Prostate gland (tissue), 2 donors: ENCODE measurements around the gene TRAPPC2.

Experiments used
- POLR2AphosphoS5 ChIP-seq: sonication (generic); formaldehyde crosslinking; IDR thresholded peaks from one replicate; pipeline ENCODE4 v1.6.1; 2017; ENCODE audit warnings: antibody characterized with exemption
- TF ChIP-seq, protein P1 (sequence below), 4 experiments: fragments of 200-600 bp in 2 of 4; fragments of 450-650 bp in 2 of 4; sonication (generic) in 2 of 4; IDR thresholded peaks; 1 replicate in 3 of 4; 2 replicates in 1 of 4; pipeline ENCODE4 v1.5.1; 2016 to 2019; ENCODE audit warnings: antibody characterized with exemption in 4 of 4, mild to moderate bottlenecking in 2 of 4, moderate library complexity in 2 of 4

DNA sequence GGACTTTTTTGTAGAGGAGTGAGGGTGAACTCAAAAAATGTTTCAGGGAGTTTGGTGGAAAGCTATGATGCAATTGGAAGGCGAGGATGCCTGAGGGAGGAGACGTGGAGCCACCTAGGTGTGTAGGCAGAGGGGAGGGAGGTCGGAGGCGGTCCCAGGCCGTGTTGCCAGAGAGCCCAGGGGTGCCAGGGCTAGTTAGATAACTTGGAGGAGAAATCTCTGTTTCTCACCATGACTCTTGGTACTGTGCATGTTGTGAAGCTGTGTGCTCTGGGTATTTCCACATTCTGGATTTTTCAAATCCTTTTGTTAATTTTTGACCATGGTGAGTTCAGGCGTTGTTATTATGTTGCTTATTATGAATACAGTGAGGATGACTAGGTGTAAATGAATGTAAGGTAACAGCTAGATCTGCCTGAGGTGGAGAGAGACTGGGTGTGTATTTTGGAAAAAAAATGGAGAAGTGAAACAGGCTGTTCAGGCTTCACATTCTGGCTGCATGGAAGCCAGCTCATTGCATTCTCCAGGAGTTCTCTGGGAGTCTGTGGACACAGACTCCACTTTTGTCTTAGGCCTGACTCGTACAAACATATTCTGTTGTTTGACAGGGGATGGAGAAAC lies 41.0 kb downstream of the TRAPPC2 start:
- TF ChIP-seq, protein P1, sequence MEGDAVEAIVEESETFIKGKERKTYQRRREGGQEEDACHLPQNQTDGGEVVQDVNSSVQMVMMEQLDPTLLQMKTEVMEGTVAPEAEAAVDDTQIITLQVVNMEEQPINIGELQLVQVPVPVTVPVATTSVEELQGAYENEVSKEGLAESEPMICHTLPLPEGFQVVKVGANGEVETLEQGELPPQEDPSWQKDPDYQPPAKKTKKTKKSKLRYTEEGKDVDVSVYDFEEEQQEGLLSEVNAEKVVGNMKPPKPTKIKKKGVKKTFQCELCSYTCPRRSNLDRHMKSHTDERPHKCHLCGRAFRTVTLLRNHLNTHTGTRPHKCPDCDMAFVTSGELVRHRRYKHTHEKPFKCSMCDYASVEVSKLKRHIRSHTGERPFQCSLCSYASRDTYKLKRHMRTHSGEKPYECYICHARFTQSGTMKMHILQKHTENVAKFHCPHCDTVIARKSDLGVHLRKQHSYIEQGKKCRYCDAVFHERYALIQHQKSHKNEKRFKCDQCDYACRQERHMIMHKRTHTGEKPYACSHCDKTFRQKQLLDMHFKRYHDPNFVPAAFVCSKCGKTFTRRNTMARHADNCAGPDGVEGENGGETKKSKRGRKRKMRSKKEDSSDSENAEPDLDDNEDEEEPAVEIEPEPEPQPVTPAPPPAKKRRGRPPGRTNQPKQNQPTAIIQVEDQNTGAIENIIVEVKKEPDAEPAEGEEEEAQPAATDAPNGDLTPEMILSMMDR (IDR thresholded peaks at IDR 0.05): no peak
- TF ChIP-seq POLR2AphosphoS5: no peak
